H1 (cell line): Measurements from ENCODE around the gene NTPCR. TPM values are rescaled to one million over a fixed set of nuclear protein-coding genes. Genes with fewer than 3 reads are reported as not detected.

ENCODE experiments used
- CTCF ChIA-PET: fragments of 300-600 bp; sonication (Branson Sonifier 250); formaldehyde crosslinking; loops from one replicate; lab custom pipeline; 2021; ENCODE audit not compliant: partially characterized antibody; lab: Charles Lee
- POLR2A ChIA-PET: fragments of 300-600 bp; sonication (Branson Sonifier 250); formaldehyde crosslinking; loops from one replicate; lab custom pipeline; 2021; ENCODE audit warnings: inconsistent platforms; ENCODE audit not compliant: partially characterized antibody; lab: Charles Lee
- DNase-seq, 2 experiments: peaks; one replicate each; pipeline versions ENCODE4 v3.0.0 to v3.0.0-alpha.2; 2010 to 2022; ENCODE audit warnings: low spot score in 2 of 2, low read depth in 1 of 2, mixed read lengths in 1 of 2
- FAIRE-seq: peaks from 2 replicates; lab custom pipeline; 2011; peaks lifted over from hg19 to GRCh38; lab: Jason Lieb, UNC
- H2AFZ ChIP-seq: 2 replicates; pipeline ENCODE4 v1.8.1; 2012; ENCODE audit warnings: low read length, inconsistent platforms
- H2AK5ac ChIP-seq: 2 replicates; pipeline ENCODE4 v1.6.1; 2013; ENCODE audit warnings: low read depth, low read length
- H2BK120ac ChIP-seq: replicated peaks from 2 replicates; pipeline ENCODE3; 2013; ENCODE audit warnings: low read depth, low read length, inconsistent platforms
- H2BK12ac ChIP-seq: 2 replicates; pipeline ENCODE4 v1.6.1; 2013; ENCODE audit warnings: low read depth, low read length
- H2BK15ac ChIP-seq: 2 replicates; pipeline ENCODE4 v1.6.1; 2013; ENCODE audit warnings: low read length
- H2BK20ac ChIP-seq: 2 replicates; pipeline ENCODE4 v1.6.1; 2013; ENCODE audit warnings: low read length
- H2BK5ac ChIP-seq: 2 replicates; pipeline ENCODE4 v1.6.1; 2013; ENCODE audit warnings: low read depth, low read length
- H3K14ac ChIP-seq: 2 replicates; pipeline ENCODE4 v1.6.1; 2013; ENCODE audit warnings: inconsistent platforms; ENCODE audit not compliant: insufficient read length
- H3K18ac ChIP-seq: 2 replicates; pipeline ENCODE4 v1.6.1; 2013; ENCODE audit warnings: low read length; ENCODE audit errors: extremely low read depth
- H3K23ac ChIP-seq: 2 replicates; pipeline ENCODE4 v1.6.1; 2013; ENCODE audit warnings: inconsistent platforms; ENCODE audit not compliant: insufficient read length
- H3K23me2 ChIP-seq: 2 replicates; pipeline ENCODE4 v1.6.1; 2013; ENCODE audit warnings: low read depth, low read length
- H3K27ac ChIP-seq: 2 replicates; pipeline ENCODE4 v1.6.1; 2011; ENCODE audit warnings: low read depth, low read length, inconsistent platforms
- H3K27me3 ChIP-seq, 4 experiments: replicated peaks in 1 of 4; 1 replicate in 1 of 4; 2 replicates in 3 of 4; pipeline versions ENCODE4 v1.6.1 to v1.8.1; 2011 to 2013; ENCODE audit warnings: low read length in 3 of 4, mild to moderate bottlenecking in 3 of 4, inconsistent platforms in 2 of 4, mixed read lengths in 2 of 4, moderate library complexity in 1 of 4; ENCODE audit not compliant: control insufficient read depth in 3 of 4, insufficient read depth in 3 of 4; ENCODE audit errors: extremely low read depth in 1 of 4
- H3K36me3 ChIP-seq, 4 experiments: 2 replicates each; pipeline versions ENCODE4 v1.6.1 to v1.8.1; 2011 to 2013; ENCODE audit warnings: mild to moderate bottlenecking in 4 of 4, low read length in 3 of 4, moderate library complexity in 2 of 4, control low read depth in 1 of 4, inconsistent platforms in 1 of 4; ENCODE audit not compliant: insufficient read depth in 4 of 4, control insufficient read depth in 2 of 4
- H3K4ac ChIP-seq: replicated peaks from 2 replicates; pipeline ENCODE3; 2013; ENCODE audit warnings: low read length, low read depth, mixed read lengths, inconsistent platforms; ENCODE audit not compliant: insufficient read length
- H3K4me1 ChIP-seq, 4 experiments: replicated peaks in 1 of 4; 1 replicate in 1 of 4; 2 replicates in 3 of 4; pipeline versions ENCODE4 v1.6.1 to v1.8.1; 2011 to 2013; ENCODE audit warnings: low read length in 3 of 4, inconsistent platforms in 2 of 4, mixed read lengths in 1 of 4; ENCODE audit not compliant: insufficient read depth in 4 of 4, control insufficient read depth in 3 of 4
- H3K4me2 ChIP-seq, 2 experiments: 2 replicates each; pipeline versions ENCODE4 v1.6.1 to v1.8.1; 2011 to 2013; ENCODE audit warnings: low read depth in 2 of 2, low read length in 2 of 2, control low read depth in 1 of 2, inconsistent platforms in 1 of 2, mild to moderate bottlenecking in 1 of 2; ENCODE audit not compliant: insufficient read depth in 1 of 2
- H3K4me3 ChIP-seq, 4 experiments: fragments of 200-600, 300-600 bp in 1 of 4; sonication (generic), shearing (Covaris generic), sonication (Bioruptor Twin) in 1 of 4; 2 replicates each; pipeline versions ENCODE4 v1.5.1 to v1.8.1; 2011 to 2016; ENCODE audit warnings: low read length in 4 of 4, low read depth in 3 of 4, control low read depth in 2 of 4, inconsistent platforms in 2 of 4, mild to moderate bottlenecking in 2 of 4, mixed read lengths in 1 of 4, moderate library complexity in 1 of 4; ENCODE audit not compliant: insufficient read depth in 2 of 4; ENCODE audit errors: extremely low read depth in 1 of 4
- H3K56ac ChIP-seq: replicated peaks from 2 replicates; pipeline ENCODE3; 2013; ENCODE audit warnings: low read depth, mild to moderate bottlenecking, mixed read lengths, low read length, inconsistent platforms; ENCODE audit not compliant: insufficient read length
- H3K79me1 ChIP-seq: 2 replicates; pipeline ENCODE4 v1.6.1; 2013; ENCODE audit warnings: low read depth, low read length, control low read depth
- H3K79me2 ChIP-seq, 2 experiments: 2 replicates each; pipeline versions ENCODE4 v1.6.1 to v1.8.1; 2012 to 2013; ENCODE audit warnings: low read length in 2 of 2, mild to moderate bottlenecking in 2 of 2, inconsistent platforms in 1 of 2; ENCODE audit not compliant: insufficient read depth in 2 of 2, control insufficient read depth in 1 of 2
- H3K9ac ChIP-seq, 4 experiments: replicated peaks in 1 of 4; 1 replicate in 1 of 4; 2 replicates in 3 of 4; pipeline versions ENCODE4 v1.6.1 to v1.8.1; 2011 to 2013; ENCODE audit warnings: low read depth in 3 of 4, low read length in 3 of 4, control low read depth in 2 of 4, mild to moderate bottlenecking in 2 of 4, moderate library complexity in 2 of 4, inconsistent platforms in 1 of 4; ENCODE audit errors: extremely low read depth in 1 of 4
- H3K9me3 ChIP-seq, 2 experiments: 2 replicates each; pipeline versions ENCODE4 v1.6.1 to v1.8.1; 2012 to 2013; ENCODE audit warnings: mild to moderate bottlenecking in 2 of 2, moderate library complexity in 2 of 2, control low read depth in 1 of 2, inconsistent platforms in 1 of 2, low read depth in 1 of 2, low read length in 1 of 2, mixed read lengths in 1 of 2; ENCODE audit not compliant: insufficient read depth in 2 of 2
- H4K20me1 ChIP-seq, 2 experiments: replicated peaks in 1 of 2; 2 replicates each; pipeline versions ENCODE3 to v1.8.1; 2011 to 2013; ENCODE audit warnings: inconsistent platforms in 2 of 2, low read length in 2 of 2, mild to moderate bottlenecking in 1 of 2; ENCODE audit not compliant: insufficient read depth in 2 of 2, control insufficient read depth in 1 of 2
- H4K5ac ChIP-seq: 2 replicates; pipeline ENCODE4 v1.6.1; 2013; ENCODE audit warnings: low read length, low read depth, mixed read lengths, inconsistent platforms; ENCODE audit not compliant: insufficient read length
- H4K8ac ChIP-seq: 2 replicates; pipeline ENCODE4 v1.8.0; 2013; ENCODE audit warnings: mild to moderate bottlenecking, moderate library complexity, low read length, inconsistent platforms; ENCODE audit not compliant: insufficient read depth; ENCODE audit errors: extremely low read depth
- H4K91ac ChIP-seq: replicated peaks from 2 replicates; pipeline ENCODE3; 2013; ENCODE audit warnings: low read length, mixed read lengths, inconsistent platforms; ENCODE audit not compliant: insufficient read length
- ASH2L ChIP-seq: fragments of 200-600, 300-600 bp; sonication (generic); IDR thresholded peaks from one replicate; pipeline ENCODE4 v1.7.1; 2017; ENCODE audit warnings: low read length
- BCL11A ChIP-seq, 2 experiments: IDR thresholded peaks; one replicate each; pipeline ENCODE4 v1.6.1; 2011; ENCODE audit warnings: low read depth in 2 of 2, low read length in 2 of 2, mild to moderate bottlenecking in 2 of 2
- CHD1 ChIP-seq: IDR thresholded peaks from 2 replicates; pipeline ENCODE4 v1.6.1; 2012; ENCODE audit warnings: low read depth, low read length, improper control_type of control experiment
- EZH2 ChIP-seq: fragments of 200-600 bp; sonication (generic); IDR thresholded peaks from 2 replicates; pipeline ENCODE4 v1.7.1; 2012; ENCODE audit warnings: low read depth, mild to moderate bottlenecking, moderate library complexity, low read length, inconsistent platforms; ENCODE audit not compliant: severe bottlenecking
- HDAC2 ChIP-seq, 2 experiments: fragments of 300-600 bp in 1 of 2; sonication (generic) in 1 of 2; IDR thresholded peaks; 2 replicates each; pipeline ENCODE4 v1.6.1; 2011 to 2012; ENCODE audit warnings: low read depth in 2 of 2, low read length in 2 of 2, mild to moderate bottlenecking in 2 of 2, moderate library complexity in 2 of 2, borderline replicate concordance in 1 of 2, inconsistent platforms in 1 of 2
- MAX ChIP-seq: IDR thresholded peaks from 2 replicates; pipeline ENCODE4 v1.6.1; 2012; ENCODE audit warnings: inconsistent platforms
- RAD21 ChIP-seq, 2 experiments: IDR thresholded peaks in 1 of 2; conservative IDR thresholded peaks in 1 of 2; 2 replicates each; pipeline ENCODE4 v1.6.1; 2011; ENCODE audit warnings: low read depth in 2 of 2, low read length in 2 of 2, improper control_type of control experiment in 1 of 2, inconsistent platforms in 1 of 2, mild to moderate bottlenecking in 1 of 2, moderate library complexity in 1 of 2
- SIN3A ChIP-seq, 2 experiments: IDR thresholded peaks in 1 of 2; conservative IDR thresholded peaks in 1 of 2; 2 replicates each; pipeline ENCODE4 v1.6.1; 2011 to 2012; ENCODE audit warnings: low read length in 2 of 2, improper control_type of control experiment in 1 of 2, low read depth in 1 of 2, mild to moderate bottlenecking in 1 of 2
- TCF12 ChIP-seq: IDR thresholded peaks from 2 replicates; pipeline ENCODE4 v1.6.1; 2011; ENCODE audit warnings: low read depth, mild to moderate bottlenecking, low read length
- WGBS, 2 experiments: shearing (Covaris generic) in 1 of 2; methylation state at CpG; one replicate each; pipeline versions ENCODE4 v1.1.6 to v1.1.7; 2013 to 2015; ENCODE audit warnings: low lambda C conversion rate in 2 of 2, mixed read lengths in 2 of 2, inconsistent platforms in 1 of 2, low coverage in 1 of 2, missing lambda C conversion rate in 1 of 2; ENCODE audit not compliant: insufficient replicate concordance in 2 of 2, insufficient coverage in 1 of 2, insufficient read length in 1 of 2; ENCODE audit errors: extremely low coverage in 1 of 2, missing lambda C conversion rate in 1 of 2; 5-methylcytosine and 5-hydroxymethylcytosine counted together
- polyA plus RNA-seq, 7 experiments: library from polyadenylated mRNA; depleted of rRNA in 3 of 7; stranded (reverse) in 5 of 7; unstranded in 2 of 7; fragments of >200 nt in 5 of 7; fragments of 200-250 nt in 2 of 7; gene quantifications; 1 replicate in 5 of 7; 2 replicates in 1 of 7; 4 replicates in 1 of 7; pipeline versions ENCODE4 v1.2.1 to v1.2.3, GENCODE V29; 2011 to 2013; ENCODE audit warnings: missing spikeins in 2 of 7, mixed read lengths in 2 of 7
- total RNA-seq: library from RNA; stranded (reverse); fragmentation: NEBNext Ultra II Directional; extraction: Animal tissue kit (Norgen Biotek cat#: 25700); gene quantifications from 2 replicates; pipeline ENCODE4 v1.2.1, GENCODE V29; 2021
- TF ChIP-seq, protein P1 (sequence below): IDR thresholded peaks from 2 replicates; pipeline ENCODE4 v1.6.1; 2011; ENCODE audit warnings: low read depth, mild to moderate bottlenecking, low read length; ENCODE audit not compliant: insufficient read depth

Gene NTPCR
- total and polyA plus RNA-seq, 2 of the 8 experiments (the other 6 are each of a cell fraction or from before 2014, with no cell fraction given) = 22.6 to 73.1 TPM

- peaks cover 5 to 67% of the 10 kb centered on the region in 2 experiments; a peak in 3 of 4 replicates for H3K79me2 ChIP-seq
- H3K23me2 ChIP-seq = peaks cover 5% of the 10 kb centered on the region
- H3K36me3 ChIP-seq = peaks cover 6 to 35% (median 20%) of the 10 kb centered on the region in 4 experiments; a peak in 6 of 8 replicates
- no peak overlapping the region for H3K4ac ChIP-seq
- H3K9ac ChIP-seq = no peak overlapping the region
- no peaks in the 10 kb centered on the region; the same call in 1 of the 2 replicates for H3K79me1 ChIP-seq
- no peak overlapping the region for H2AK5ac ChIP-seq
- H3K27me3 ChIP-seq = no peaks in the 10 kb centered on the region
- peaks cover 2 to 15% (median 6%) of the 10 kb centered on the region in 4 experiments; a peak in 5 of 7 replicates for H3K4me1 ChIP-seq
- H4K5ac ChIP-seq = no peak overlapping the region
- FAIRE-seq (no peak), DNase-seq (no peak)
- H2AFZ ChIP-seq = no peak overlapping the region
- no peak overlapping the region for H3K4me3 ChIP-seq
- H3K4me2 ChIP-seq = no peak overlapping the region
- no peak overlapping the region for H4K8ac ChIP-seq
- CTCF ChIA-PET = interaction anchor here (0.8 to 2.0 kb wide), 3 partner anchors 11 to 23 kb away, joined by 3 to 5 read pairs (median 3); no protein-coding TSS in a partner anchor
- H3K18ac ChIP-seq = no peak overlapping the region
- H2BK12ac ChIP-seq = no peak overlapping the region
- no peak overlapping the region for H2BK15ac ChIP-seq
- H2BK5ac ChIP-seq = no peak overlapping the region
- peaks cover 1 to 3% of the 10 kb centered on the region in 2 experiments for H4K20me1 ChIP-seq
- H3K9me3 ChIP-seq = peaks cover 0 to 5% of the 10 kb centered on the region in 2 experiments; a peak in 1 of 4 replicates
- H2BK20ac ChIP-seq = no peak overlapping the region
- WGBS, 2 experiments = 84% methylated on average over 4 of the region's 4 CpGs; no CpG with 5 or more reads in 1 of the 2 experiments
- H3K14ac ChIP-seq = no peak overlapping the region
- 0 out of 2 replicates have a peak overlapping the region, but pooled peaks have one; percentile 2 for H3K27ac ChIP-seq
- no peak overlapping the region for H3K56ac ChIP-seq
- H4K91ac ChIP-seq = no peak overlapping the region
- POLR2A ChIA-PET = no interaction called here
- H2BK120ac ChIP-seq = no peak overlapping the region
- no peak overlapping the region for H3K23ac ChIP-seq
- TF ChIP-seq HDAC2 (IDR thresholded peaks at IDR 0.05; ENCODE audit: borderline replicate concordance in 1 of 2, low read depth in 2 of 2, low read length in 2 of 2) = no peak
- no peak for TF ChIP-seq RAD21 (IDR thresholded peaks at IDR 0.05 in 1 of 2, conservative IDR thresholded peaks at IDR 0.05 in 1 of 2; ENCODE audit: low read depth in 2 of 2, low read length in 2 of 2)
- TF ChIP-seq, protein P1, sequence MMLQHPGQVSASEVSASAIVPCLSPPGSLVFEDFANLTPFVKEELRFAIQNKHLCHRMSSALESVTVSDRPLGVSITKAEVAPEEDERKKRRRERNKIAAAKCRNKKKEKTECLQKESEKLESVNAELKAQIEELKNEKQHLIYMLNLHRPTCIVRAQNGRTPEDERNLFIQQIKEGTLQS = no peak
- no peak for TF ChIP-seq TCF12
- TF ChIP-seq BCL11A (IDR thresholded peaks at IDR 0.05; ENCODE audit: low read depth in 2 of 2, low read length in 2 of 2) = no peak
- TF ChIP-seq CHD1 = no peak
- no peak for TF ChIP-seq ASH2L
- TF ChIP-seq EZH2 = no peak
- TF ChIP-seq SIN3A (conservative IDR thresholded peaks at IDR 0.05 in 1 of 2, IDR thresholded peaks at IDR 0.05 in 1 of 2; ENCODE audit: low read depth in 1 of 2, low read length in 2 of 2) = no peak
- no peak for TF ChIP-seq MAX
Measured at GRCh38 chr1:232954594-232955365, 4.4 kb downstream of the NTPCR start.
